C1 segment of cervical spinal cord (tissue), 14 donors: ENCODE data around the gene PCYOX1L.

ENCODE experiments used
- DNase-seq, 14 donors: peaks; one replicate each; lab custom pipeline; 2025; lab: John Stamatoyannopoulos, UW

PCYOX1L gene, protein sequence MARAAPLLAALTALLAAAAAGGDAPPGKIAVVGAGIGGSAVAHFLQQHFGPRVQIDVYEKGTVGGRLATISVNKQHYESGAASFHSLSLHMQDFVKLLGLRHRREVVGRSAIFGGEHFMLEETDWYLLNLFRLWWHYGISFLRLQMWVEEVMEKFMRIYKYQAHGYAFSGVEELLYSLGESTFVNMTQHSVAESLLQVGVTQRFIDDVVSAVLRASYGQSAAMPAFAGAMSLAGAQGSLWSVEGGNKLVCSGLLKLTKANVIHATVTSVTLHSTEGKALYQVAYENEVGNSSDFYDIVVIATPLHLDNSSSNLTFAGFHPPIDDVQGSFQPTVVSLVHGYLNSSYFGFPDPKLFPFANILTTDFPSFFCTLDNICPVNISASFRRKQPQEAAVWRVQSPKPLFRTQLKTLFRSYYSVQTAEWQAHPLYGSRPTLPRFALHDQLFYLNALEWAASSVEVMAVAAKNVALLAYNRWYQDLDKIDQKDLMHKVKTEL

GRCh38 chr5:149357370-149358293, at the start of gene PCYOX1L:
PCYOX1L (plus strand) TSS chr5:149358046; CDS start chr5:149358069, 23 bp downstream.
- DNase-seq, result peak; percentile 68 to 98 (median 92)

GRCh38 chr5:149309354-149309753, 48.5 kb upstream of the PCYOX1L start:
- DNase-seq, result no peak

DNA sequence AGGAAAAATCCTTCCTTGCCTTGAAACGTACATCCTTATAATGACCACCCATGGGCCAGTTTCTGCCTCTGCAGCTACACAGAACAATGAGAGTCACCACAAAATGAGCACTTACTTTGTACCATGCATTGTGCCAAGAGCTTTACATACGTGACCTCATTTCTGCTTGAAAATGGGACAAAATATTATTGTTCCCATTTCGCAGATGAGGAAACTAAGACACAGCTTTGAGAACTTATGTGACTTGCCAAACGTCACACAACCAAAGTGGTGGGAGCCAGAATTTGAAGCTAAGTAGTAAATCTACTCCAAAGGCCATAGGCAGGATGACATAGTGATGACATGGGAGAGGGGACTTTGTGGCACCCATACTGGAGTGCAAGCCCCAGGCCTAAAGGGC, 47.4 kb upstream of the PCYOX1L start:
- no peak for DNase-seq

DNA sequence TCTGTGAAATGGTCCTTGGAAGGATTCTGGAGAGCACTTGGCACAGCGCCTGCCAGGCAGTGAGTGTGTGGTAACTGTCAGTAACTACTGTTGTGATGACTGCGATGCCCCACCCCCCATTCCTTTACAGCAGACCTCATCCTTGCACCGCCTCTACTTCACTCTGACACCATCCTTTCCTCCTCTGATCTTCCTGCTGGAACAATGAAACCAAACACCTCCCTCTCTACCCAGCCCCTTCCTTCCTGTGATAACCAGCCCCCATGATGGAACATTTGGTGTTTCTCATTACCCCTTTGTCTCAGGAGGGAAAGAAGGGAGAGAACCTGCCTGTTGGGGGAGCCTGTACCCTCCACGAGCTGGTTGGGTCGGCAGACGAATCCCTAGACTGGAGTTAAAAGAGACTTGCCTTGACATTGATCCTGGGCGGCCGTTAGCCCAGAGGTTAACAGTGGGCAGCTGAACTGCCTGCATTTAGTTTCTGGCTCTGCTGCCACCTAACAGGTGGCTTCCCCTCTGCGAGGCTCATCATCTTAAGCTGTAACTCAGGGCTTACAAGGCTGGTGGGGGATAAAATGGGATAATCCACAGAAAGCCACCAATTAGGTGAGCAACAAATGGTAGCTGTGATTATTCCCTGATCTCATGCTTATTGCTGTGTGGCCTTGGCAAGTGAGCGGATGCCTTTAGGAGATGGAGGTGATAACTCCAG, 46.7 kb upstream of the PCYOX1L start:
- DNase-seq, result no peak

DNA sequence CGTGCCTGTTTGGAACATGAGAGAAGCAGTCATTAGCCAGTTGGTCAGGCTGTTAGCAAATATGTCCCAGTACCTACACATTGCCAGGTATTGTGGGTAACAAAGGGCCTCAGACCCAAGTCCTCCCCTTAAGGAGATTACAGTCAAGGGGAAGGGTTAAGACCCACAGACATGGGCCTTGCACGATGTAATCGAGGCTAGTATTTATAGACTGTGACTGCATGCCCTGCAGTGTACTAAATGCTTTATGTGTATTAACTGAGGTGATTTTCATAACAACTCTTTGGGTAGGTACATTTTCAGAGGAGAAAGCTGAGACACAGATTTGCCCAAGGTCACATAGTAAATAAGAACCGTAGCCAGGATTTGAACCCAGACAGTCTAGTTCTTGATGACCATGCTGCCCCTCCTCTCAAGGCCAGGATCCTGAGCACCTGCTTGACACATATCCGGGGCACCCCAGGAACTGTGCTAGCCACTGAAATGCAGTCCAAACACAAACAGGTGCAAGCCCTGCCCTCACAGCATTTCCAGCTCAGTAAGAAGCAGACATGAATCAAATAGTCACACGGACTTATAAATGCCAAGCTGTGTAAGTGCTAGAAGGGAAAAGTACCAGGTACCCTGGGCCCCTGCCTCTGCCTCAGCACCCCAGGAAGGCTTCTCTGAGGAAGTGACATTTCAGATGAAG, 44.5 kb upstream of the PCYOX1L start:
- DNase-seq, result no peak

DNA sequence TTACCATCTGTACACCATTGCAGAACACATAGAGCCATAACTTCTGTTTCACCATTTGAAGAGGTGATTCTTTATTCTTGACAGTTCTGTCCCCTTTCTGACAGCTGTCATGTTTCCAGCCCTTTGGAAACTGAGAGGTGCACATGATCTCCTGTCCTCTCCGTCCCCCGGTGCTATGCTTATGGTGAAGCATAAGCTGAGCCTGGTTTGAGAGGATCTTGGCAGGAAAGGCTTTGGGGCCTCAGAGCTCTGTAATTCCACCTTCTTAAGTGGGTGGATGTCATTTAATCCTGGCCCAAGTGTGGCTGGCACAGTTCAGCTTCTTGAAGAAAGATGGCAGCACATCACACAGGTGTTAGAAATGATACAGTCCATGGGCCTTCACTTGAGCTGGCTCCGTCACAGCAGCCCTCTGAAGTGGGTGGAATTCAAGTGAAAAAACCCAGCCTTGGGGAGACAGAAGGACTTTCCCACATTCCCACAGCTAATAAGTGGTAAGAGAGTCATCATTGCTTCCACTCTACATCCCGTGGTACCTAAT, 43.2 kb upstream of the PCYOX1L start:
- no peak for DNase-seq

DNA sequence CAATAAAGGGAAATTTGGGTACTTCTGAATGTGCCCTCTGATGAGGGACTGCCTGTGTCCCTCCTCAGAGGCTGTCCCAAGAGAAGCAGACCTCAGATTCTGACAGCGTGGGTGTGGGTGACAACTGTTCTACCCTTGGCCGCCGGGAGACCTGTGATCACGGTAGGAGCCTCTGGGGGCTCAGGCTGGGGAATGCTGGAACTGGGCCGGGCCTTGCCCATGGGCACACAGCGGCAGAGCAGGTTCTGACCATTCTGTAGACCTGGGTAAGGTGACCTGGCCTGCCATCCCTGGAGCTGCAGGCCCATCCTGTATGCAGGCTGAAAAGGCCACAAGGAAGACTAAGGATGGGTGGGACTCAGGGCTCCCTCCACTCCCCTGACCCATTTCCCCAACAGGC, 42.1 kb upstream of the PCYOX1L start:
- DNase-seq, result no peak

DNA sequence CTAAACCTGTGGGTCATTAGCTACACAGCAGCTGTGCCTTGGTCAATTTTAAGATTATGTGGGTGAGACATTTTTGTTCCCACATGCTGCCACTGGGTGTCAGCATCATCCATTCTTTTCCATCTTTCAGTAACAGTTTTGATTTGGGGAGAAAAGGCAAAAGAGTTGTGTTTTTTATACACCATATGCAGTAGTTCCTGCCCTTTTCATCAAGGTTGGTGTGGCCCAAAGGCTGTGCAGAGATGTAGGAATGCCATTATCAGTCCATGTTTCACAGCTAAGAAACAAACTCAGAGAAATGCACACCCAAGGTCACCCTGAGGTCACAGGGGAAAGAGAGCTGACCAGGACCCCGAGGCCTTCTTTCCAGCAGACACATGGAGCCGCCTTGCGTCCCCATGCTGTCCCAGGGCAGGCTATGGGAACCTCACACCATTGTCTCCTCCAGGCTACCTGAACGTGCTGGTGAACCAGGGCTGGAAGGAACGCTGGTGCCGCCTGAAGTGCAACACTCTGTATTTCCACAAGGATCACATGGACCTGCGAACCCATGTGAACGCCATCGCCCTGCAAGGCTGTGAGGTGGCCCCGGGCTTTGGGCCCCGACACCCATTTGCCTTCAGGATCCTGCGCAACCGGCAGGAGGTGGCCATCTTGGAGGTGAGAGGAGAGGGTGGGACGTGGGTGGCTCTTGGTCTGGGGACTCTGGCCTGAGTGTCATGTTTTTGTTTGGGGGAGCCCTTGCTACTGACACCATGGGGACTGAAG, 40.4 kb upstream of the PCYOX1L start:
- DNase-seq, result peak in 3 of 14 donors; percentile 14 to 25 (median 20)

DNA sequence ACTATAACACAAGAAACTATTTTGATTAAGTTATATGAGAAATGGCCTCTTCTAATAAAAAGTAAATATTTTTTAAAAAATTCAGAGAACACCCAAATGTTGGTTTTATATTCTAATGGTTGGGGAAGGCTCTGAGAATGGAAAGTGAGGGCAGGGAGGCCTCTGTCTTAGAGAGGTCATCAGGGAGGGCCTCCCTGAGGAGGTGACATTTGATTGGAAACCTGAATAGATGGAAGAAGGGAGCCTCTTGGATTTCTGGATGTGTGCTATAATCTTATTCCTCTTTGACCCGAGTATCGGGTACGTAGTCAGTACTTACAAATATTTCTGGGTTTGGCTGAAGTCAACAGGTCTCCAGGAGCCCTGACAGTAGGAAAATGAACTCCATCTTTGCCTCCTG, 38.7 kb upstream of the PCYOX1L start:
- DNase-seq, result no peak

- DNase-seq, result peak in 11 of 14 donors; percentile 5 to 41 (median 14)
Measured at GRCh38 chr5:149320791-149321330, 37.0 kb upstream of the PCYOX1L start.

- no peak for DNase-seq
Measured at GRCh38 chr5:149322518-149322917, 35.3 kb upstream of the PCYOX1L start.

- no peak for DNase-seq
Measured at GRCh38 chr5:149323210-149323609, 34.6 kb upstream of the PCYOX1L start.

DNA sequence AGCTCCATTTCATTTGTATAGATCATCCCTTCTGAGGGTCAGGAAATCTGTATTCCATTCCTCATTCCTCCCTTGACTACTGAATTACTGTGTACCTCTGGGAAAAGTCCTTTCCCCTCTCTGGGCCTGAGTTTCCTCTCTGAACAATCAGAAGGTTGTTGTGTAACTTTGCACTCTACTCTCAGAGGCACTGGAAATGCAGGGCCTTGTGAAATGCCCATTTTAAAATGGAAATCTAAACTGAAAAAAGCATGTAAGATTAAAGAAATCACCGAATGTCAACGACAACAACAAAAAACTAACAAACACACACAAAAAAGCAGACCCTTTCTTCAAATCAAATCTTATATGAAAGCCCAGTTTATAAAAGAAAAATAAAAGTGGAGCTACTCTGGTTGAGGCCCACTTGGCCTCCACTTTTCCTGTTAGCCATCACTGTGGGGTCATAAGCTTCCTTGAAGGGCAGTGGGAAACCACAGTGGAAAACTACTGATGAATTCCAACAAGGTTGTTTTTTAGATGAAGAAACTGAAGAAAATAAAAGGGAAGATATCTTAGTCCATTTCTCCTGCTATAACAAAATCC, 34.1 kb upstream of the PCYOX1L start:
- no peak for DNase-seq

DNA sequence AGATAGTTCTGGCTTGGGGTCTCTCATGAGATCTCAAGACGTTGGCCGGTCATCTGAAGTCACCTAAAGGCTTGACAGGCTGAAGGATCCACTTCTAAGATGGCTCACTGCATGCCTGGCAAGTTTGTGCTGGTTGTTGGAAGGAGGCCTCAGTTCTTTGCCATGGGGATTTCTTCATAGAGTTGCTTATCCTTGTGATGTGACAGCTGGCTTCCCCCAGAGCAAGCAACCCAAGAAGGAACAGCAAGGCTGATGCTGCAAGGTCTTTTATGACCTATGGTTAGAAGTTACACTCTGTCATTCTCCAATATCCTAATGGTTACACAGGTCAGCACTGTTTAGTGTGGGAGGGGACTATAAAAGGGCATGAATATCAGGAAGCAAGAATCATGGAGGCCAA, 33.2 kb upstream of the PCYOX1L start:
- no peak for DNase-seq

GRCh38 chr5:149325166-149325735, 32.6 kb upstream of the PCYOX1L start:
- DNase-seq, result no peak

DNA sequence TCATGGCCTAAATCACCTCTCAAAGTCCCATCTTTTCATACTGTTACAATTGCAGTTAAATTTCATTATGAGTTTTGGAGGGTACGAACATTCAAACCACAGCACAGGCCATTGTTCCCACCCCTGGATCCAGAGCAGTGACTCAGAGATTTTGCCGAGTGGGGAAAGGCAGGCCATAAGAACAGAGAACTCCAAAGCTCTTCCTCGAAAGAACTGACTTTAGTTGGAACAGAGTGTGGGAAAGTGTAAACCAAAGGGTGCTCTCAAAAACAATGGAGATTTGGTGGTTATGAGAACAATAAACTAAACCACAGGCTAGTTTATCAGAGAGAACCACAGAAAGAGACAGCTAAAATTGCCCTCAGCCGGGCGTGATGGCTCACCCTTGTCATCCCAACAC, 32.0 kb upstream of the PCYOX1L start:
- DNase-seq, result no peak

DNA sequence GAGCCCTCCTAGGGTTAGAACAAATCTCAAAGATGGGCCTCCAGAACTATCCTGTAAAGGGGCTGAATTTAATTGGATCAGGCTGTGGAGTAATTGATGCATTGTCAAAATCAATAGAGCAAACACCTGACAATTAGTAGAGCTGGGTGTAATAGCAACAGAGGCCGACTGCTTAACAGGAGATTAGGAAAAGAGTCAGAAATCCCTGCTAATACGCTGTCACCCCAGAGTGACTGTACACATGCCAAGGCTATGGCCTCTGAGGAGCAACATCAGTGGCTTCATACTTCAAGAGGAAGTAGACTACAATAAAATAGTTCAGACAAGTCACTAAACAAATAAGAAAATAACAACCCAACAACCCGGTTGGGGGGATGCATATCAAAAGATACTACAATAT, 31.2 kb upstream of the PCYOX1L start:
- DNase-seq, result no peak

GRCh38 chr5:149328177-149328576, 29.7 kb upstream of the PCYOX1L start:
- DNase-seq, result no peak
